Measurements from ENCODE around the gene GRIK5. TPM values are rescaled to one million over a fixed set of nuclear protein-coding genes. Genes with fewer than 3 reads are reported as not detected.

Gene GRIK5
- total and polyA plus RNA-seq, 3 experiments from 2014 or later, result 0.31 to 0.39 TPM; not detected in 1

GRCh38 chr19:42062381-42062780 lies 7.6 kb downstream of the GRIK5 start:
- Histone ChIP-seq H3K27ac (ENCODE audit: low read depth, low read length) (no peak overlapping the region), H3K9me3 (ENCODE audit: low read length) (no peaks in the 10 kb centered on the region), H3K27me3 (ENCODE audit: insufficient read depth, low read length, poor library complexity, severe bottlenecking) (peaks cover 8% of the 10 kb centered on the region), H3K4me1 (ENCODE audit: insufficient read depth, low read length) (no peaks in the 10 kb centered on the region), H3K36me3 (ENCODE audit: insufficient read depth, low read length) (no peaks in the 10 kb centered on the region), H3K4me3 (ENCODE audit: low read length) (no peak overlapping the region)
- CTCF ChIA-PET, result no interaction called here
- Mint-ChIP-seq H3K27me3 (peaks cover 12 to 33% of the 10 kb centered on the region in 2 donors), H3K27ac (no peak overlapping the region), H3K4me3 (no peak overlapping the region), H3K36me3 (no peaks in the 10 kb centered on the region), H3K9me3 (no peaks in the 10 kb centered on the region), H3K4me1 (no peaks in the 10 kb centered on the region)
- POLR2A ChIA-PET, result no interaction called here
- no peak for DNase-seq

GRCh38 chr19:42060117-42060516 lies 9.9 kb downstream of the GRIK5 start:
- Mint-ChIP-seq H3K4me3 (no peak overlapping the region), H3K27me3 (peaks cover 10 to 31% of the 10 kb centered on the region in 2 donors)
- CTCF ChIA-PET, result interaction anchor here (0.9 kb wide), 1 partner anchor 25 kb away, joined by 3 read pairs; no protein-coding TSS in a partner anchor

GRCh38 chr19:42059196-42059595 lies 10.8 kb downstream of the GRIK5 start:
- ChIA-PET POLR2A (no interaction called here), CTCF (no interaction called here)
- no peak overlapping the region for H3K4me3 Mint-ChIP-seq
- H3K27me3 Mint-ChIP-seq, result peaks cover 10 to 21% of the 10 kb centered on the region in 2 donors
- DNase-seq, result no peak
- H3K4me3 ChIP-seq (ENCODE audit: low read length), result no peak overlapping the region
- no peaks in the 10 kb centered on the region for H3K4me1 ChIP-seq (ENCODE audit: insufficient read depth, low read length)
- H3K4me1 Mint-ChIP-seq, result no peaks in the 10 kb centered on the region
- no peaks in the 10 kb centered on the region for H3K27me3 ChIP-seq (ENCODE audit: insufficient read depth, low read length, poor library complexity, severe bottlenecking)
- H3K9me3 ChIP-seq (ENCODE audit: low read length), result no peaks in the 10 kb centered on the region
- no peaks in the 10 kb centered on the region for H3K36me3 Mint-ChIP-seq
- H3K9me3 Mint-ChIP-seq, result no peaks in the 10 kb centered on the region
- H3K27ac ChIP-seq (ENCODE audit: low read depth, low read length), result no peak overlapping the region
- H3K27ac Mint-ChIP-seq, result no peak overlapping the region
- H3K36me3 ChIP-seq (ENCODE audit: insufficient read depth, low read length), result no peaks in the 10 kb centered on the region

More at GRCh38 chr19:42060117-42060516, 9.9 kb downstream of the GRIK5 start:
- DNase-seq, result no peak
- Mint-ChIP-seq H3K36me3 (no peaks in the 10 kb centered on the region), H3K27ac (peak overlapping the region in 1 of 8 donors; percentile 55), H3K4me1 (no peaks in the 10 kb centered on the region), H3K9me3 (no peaks in the 10 kb centered on the region)
- no peaks in the 10 kb centered on the region for H3K36me3 ChIP-seq (ENCODE audit: insufficient read depth, low read length)
- POLR2A ChIA-PET, result no interaction called here
- no peaks in the 10 kb centered on the region for H3K4me1 ChIP-seq (ENCODE audit: insufficient read depth, low read length)
- H3K9me3 ChIP-seq (ENCODE audit: low read length), result no peaks in the 10 kb centered on the region
- H3K27me3 ChIP-seq (ENCODE audit: insufficient read depth, low read length, poor library complexity, severe bottlenecking), result no peaks in the 10 kb centered on the region
- H3K4me3 ChIP-seq (ENCODE audit: low read length), result no peak overlapping the region
- no peak overlapping the region for H3K27ac ChIP-seq (ENCODE audit: low read depth, low read length)

GRCh38 chr19:42057846-42058245 lies 12.2 kb downstream of the GRIK5 start:
- DNase-seq, result no peak
- Mint-ChIP-seq H3K27me3 (peaks cover 11 to 16% of the 10 kb centered on the region in 2 donors), H3K4me1 (no peaks in the 10 kb centered on the region), H3K36me3 (no peaks in the 10 kb centered on the region), H3K4me3 (no peak overlapping the region), H3K9me3 (no peaks in the 10 kb centered on the region), H3K27ac (no peak overlapping the region)
- Histone ChIP-seq H3K27me3 (ENCODE audit: insufficient read depth, low read length, poor library complexity, severe bottlenecking) (no peaks in the 10 kb centered on the region), H3K27ac (ENCODE audit: low read depth, low read length) (no peak overlapping the region), H3K4me3 (ENCODE audit: low read length) (no peak overlapping the region), H3K36me3 (ENCODE audit: insufficient read depth, low read length) (no peaks in the 10 kb centered on the region), H3K4me1 (ENCODE audit: insufficient read depth, low read length) (no peaks in the 10 kb centered on the region), H3K9me3 (ENCODE audit: low read length) (no peaks in the 10 kb centered on the region)
- CTCF ChIA-PET, result no interaction called here
- POLR2A ChIA-PET, result no interaction called here

GRCh38 chr19:42054205-42054604 lies 15.8 kb downstream of the GRIK5 start:
- Mint-ChIP-seq H3K36me3 (no peaks in the 10 kb centered on the region), H3K9me3 (no peaks in the 10 kb centered on the region), H3K27ac (no peak overlapping the region), H3K27me3 (peaks cover 0 to 14% of the 10 kb centered on the region in 2 donors), H3K4me3 (no peak overlapping the region), H3K4me1 (peaks cover 3 to 4% (median 3%) of the 10 kb centered on the region in 3 donors)
- H3K4me1 ChIP-seq (ENCODE audit: insufficient read depth, low read length), result no peaks in the 10 kb centered on the region
- no peaks in the 10 kb centered on the region for H3K9me3 ChIP-seq (ENCODE audit: low read length)
- POLR2A ChIA-PET, result no interaction called here
- H3K36me3 ChIP-seq (ENCODE audit: insufficient read depth, low read length), result no peaks in the 10 kb centered on the region
- CTCF ChIA-PET, result no interaction called here
- no peak for DNase-seq
- no peak overlapping the region for H3K4me3 ChIP-seq (ENCODE audit: low read length)
- H3K27ac ChIP-seq (ENCODE audit: low read depth, low read length), result no peak overlapping the region
- no peaks in the 10 kb centered on the region for H3K27me3 ChIP-seq (ENCODE audit: insufficient read depth, low read length, poor library complexity, severe bottlenecking)

GRCh38 chr19:42053037-42053935 lies 16.7 kb downstream of the GRIK5 start:
- Mint-ChIP-seq H3K36me3 (no peaks in the 10 kb centered on the region), H3K9me3 (no peaks in the 10 kb centered on the region), H3K4me3 (no peak overlapping the region), H3K27ac (peak overlapping the region in 1 of 8 donors; percentile 60), H3K27me3 (peaks cover 0 to 9% of the 10 kb centered on the region in 2 donors), H3K4me1 (peaks cover 7 to 9% (median 9%) of the 10 kb centered on the region in 3 donors)
- Histone ChIP-seq H3K27me3 (ENCODE audit: insufficient read depth, low read length, poor library complexity, severe bottlenecking) (no peaks in the 10 kb centered on the region), H3K4me3 (ENCODE audit: low read length) (no peak overlapping the region), H3K27ac (ENCODE audit: low read depth, low read length) (no peak overlapping the region), H3K4me1 (ENCODE audit: insufficient read depth, low read length) (no peaks in the 10 kb centered on the region), H3K9me3 (ENCODE audit: low read length) (no peaks in the 10 kb centered on the region), H3K36me3 (ENCODE audit: insufficient read depth, low read length) (no peaks in the 10 kb centered on the region)
- no peak for DNase-seq
- POLR2A ChIA-PET, result no interaction called here
- CTCF ChIA-PET, result interaction anchor here (1.1 kb wide), 1 partner anchor 18 kb away, joined by 3 read pairs; no protein-coding TSS in a partner anchor

GRCh38 chr19:42052241-42052863 lies 17.7 kb downstream of the GRIK5 start:
- Histone ChIP-seq H3K4me3 (ENCODE audit: low read length) (no peak overlapping the region), H3K27ac (ENCODE audit: low read depth, low read length) (no peak overlapping the region), H3K27me3 (ENCODE audit: insufficient read depth, low read length, poor library complexity, severe bottlenecking) (no peaks in the 10 kb centered on the region), H3K4me1 (ENCODE audit: insufficient read depth, low read length) (no peaks in the 10 kb centered on the region), H3K36me3 (ENCODE audit: insufficient read depth, low read length) (no peaks in the 10 kb centered on the region), H3K9me3 (ENCODE audit: low read length) (no peaks in the 10 kb centered on the region)
- H3K4me1 Mint-ChIP-seq, result peaks cover 7 to 9% (median 9%) of the 10 kb centered on the region in 3 donors
- H3K9me3 Mint-ChIP-seq, result no peaks in the 10 kb centered on the region
- no peak overlapping the region for H3K4me3 Mint-ChIP-seq
- no peaks in the 10 kb centered on the region for H3K36me3 Mint-ChIP-seq
- H3K27ac Mint-ChIP-seq, result no peak overlapping the region
- DNase-seq, result no peak
- CTCF ChIA-PET, result interaction anchor here (1.1 kb wide), 1 partner anchor 17 kb away, joined by 3 read pairs; no protein-coding TSS in a partner anchor
- H3K27me3 Mint-ChIP-seq, result peaks cover 0 to 9% of the 10 kb centered on the region in 2 donors
- POLR2A ChIA-PET, result no interaction called here
